CD4-positive, alpha-beta T cell (primary cell): ENCODE measurements around the gene VPS39. TPM values are rescaled to one million over a fixed set of nuclear protein-coding genes. Genes with fewer than 3 reads are reported as not detected.

Source experiments
- ATAC-seq: fragments of 200-7000 bp; cut with Tn5 transposase; one replicate; pipeline ENCODE4 v1.10.0; 2022; ENCODE audit warnings: mild to moderate bottlenecking; ENCODE audit not compliant: poor library complexity
- CTCF ChIA-PET: fragments of 350-600 bp; sonication (Branson Sonifier 250); formaldehyde crosslinking; loops from one replicate; lab custom pipeline; 2021; ENCODE audit warnings: antibody characterized with exemption, inconsistent platforms; lab: Charles Lee
- POLR2A ChIA-PET: fragments of 350-600 bp; sonication (Branson Sonifier 250); formaldehyde crosslinking; loops from one replicate; lab custom pipeline; 2021; ENCODE audit warnings: antibody characterized with exemption, inconsistent platforms; lab: Charles Lee
- DNase-seq, 14 experiments: peaks; one replicate each; pipeline ENCODE4 v3.0.0-alpha.2; 2013 to 2020; ENCODE audit warnings: mixed read lengths in 2 of 14
- H3K27ac ChIP-seq, 2 donors: one replicate each; pipeline versions ENCODE4 v1.5.1 to v1.7.0; 2013; ENCODE audit warnings: low read length in 2 of 2, low read depth in 1 of 2, mild to moderate bottlenecking in 1 of 2
- H3K27me3 ChIP-seq, 2 experiments: 1 replicate in 1 of 2; 2 replicates in 1 of 2; pipeline versions ENCODE4 v1.6.1 to v1.7.0; 2013; ENCODE audit warnings: low read length in 2 of 2, control low read depth in 1 of 2, mild to moderate bottlenecking in 1 of 2, moderate library complexity in 1 of 2; ENCODE audit not compliant: insufficient read depth in 2 of 2, control insufficient read depth in 1 of 2
- H3K36me3 ChIP-seq: one replicate; pipeline ENCODE4 v1.6.1; 2013; ENCODE audit warnings: low read length, control low read depth; ENCODE audit not compliant: insufficient read depth
- H3K4me1 ChIP-seq: one replicate; pipeline ENCODE4 v1.6.1; 2013; ENCODE audit warnings: low read length, control low read depth; ENCODE audit not compliant: insufficient read depth
- H3K4me3 ChIP-seq: one replicate; pipeline ENCODE4 v1.5.1; 2013; ENCODE audit warnings: mild to moderate bottlenecking, low read length, moderate library complexity
- H3K9me3 ChIP-seq, 2 experiments: 1 replicate in 1 of 2; 2 replicates in 1 of 2; pipeline versions ENCODE4 v1.6.1 to v1.7.0; 2013; ENCODE audit warnings: low read length in 2 of 2, mild to moderate bottlenecking in 2 of 2, control low read depth in 1 of 2, moderate library complexity in 1 of 2; ENCODE audit not compliant: control insufficient read depth in 1 of 2, insufficient read depth in 1 of 2
- H3K27ac Mint-ChIP-seq: one replicate; pipeline ENCODE4 v1.8.0; 2020; ENCODE audit warnings: mixed read lengths
- H3K27me3 Mint-ChIP-seq: one replicate; pipeline ENCODE4 v1.8.0; 2021; ENCODE audit warnings: mixed read lengths
- H3K36me3 Mint-ChIP-seq: one replicate; pipeline ENCODE4 v1.8.0; 2021; ENCODE audit warnings: low read depth, mixed read lengths
- H3K4me1 Mint-ChIP-seq: one replicate; pipeline ENCODE4 v1.8.0; 2021; ENCODE audit warnings: low read depth, mixed read lengths
- H3K4me3 Mint-ChIP-seq: one replicate; pipeline ENCODE4 v1.8.0; 2020; ENCODE audit warnings: mild to moderate bottlenecking, mixed read lengths
- H3K9me3 Mint-ChIP-seq: one replicate; pipeline ENCODE4 v1.8.0; 2020; ENCODE audit warnings: mixed read lengths
- CTCF ChIP-seq: fragments of 200-600 bp; IDR thresholded peaks from one replicate; pipeline ENCODE4 v1.8.0; 2022; ENCODE audit warnings: antibody characterized with exemption, mild to moderate bottlenecking
- intact Hi-C, 2 experiments: fragments of 100-400 bp; cut with DNase I in 1 of 2; cut with micrococcal nuclease in 1 of 2; formaldehyde crosslinking; loops; one replicate each; pipeline versions ENCODE4 v1.15.1 to v1.9.0; 2023 to 2025; cut with DNase I, micrococcal nuclease
- total RNA-seq, 174 experiments: library from RNA in 2 of 174; stranded (reverse) in 2 of 174; gene quantifications; one replicate each; pipeline ENCODE4 v1.2.3 and lab custom pipeline; 2021 to 2026

The VPS39 gene
- total RNA-seq, 2 experiments from 2014 or later: 73.4 to 82.5 TPM

- Mint-ChIP-seq H3K4me1 (peaks cover 21% of the 10 kb centered on the region), H3K27me3 (no peaks in the 10 kb centered on the region), H3K27ac (no peak overlapping the region), H3K4me3 (no peak overlapping the region), H3K36me3 (peaks cover 79% of the 10 kb centered on the region), H3K9me3 (no peaks in the 10 kb centered on the region)
- ChIA-PET POLR2A (no interaction called here), CTCF (interaction anchor here (0.7 kb wide), 1 partner anchor 36 kb away, joined by 3 read pairs; no protein-coding TSS in a partner anchor)
- no peak for TF ChIP-seq CTCF
- Histone ChIP-seq H3K9me3 (no peaks in the 10 kb centered on the region), H3K4me3 (no peak overlapping the region), H3K4me1 (no peaks in the 10 kb centered on the region), H3K36me3 (peaks cover 56% of the 10 kb centered on the region), H3K27me3 (no peaks in the 10 kb centered on the region), H3K27ac (no peak overlapping the region)
- intact Hi-C loops: no loop called here
- ATAC-seq (no peak), DNase-seq (no peak)
Observed at GRCh38 chr15:42193383-42193782, 14.7 kb downstream of the VPS39 start.

- peaks cover 21% of the 10 kb centered on the region for H3K4me1 Mint-ChIP-seq
- intact Hi-C loops: no loop called here
- no peak overlapping the region for H3K4me3 Mint-ChIP-seq
- POLR2A ChIA-PET: no interaction called here
- no peak for DNase-seq
- CTCF ChIA-PET: no interaction called here
- Histone ChIP-seq H3K4me3 (no peak overlapping the region), H3K27me3 (no peaks in the 10 kb centered on the region), H3K36me3 (peaks cover 60% of the 10 kb centered on the region), H3K9me3 (no peaks in the 10 kb centered on the region), H3K27ac (no peak overlapping the region), H3K4me1 (no peaks in the 10 kb centered on the region)
- peaks cover 79% of the 10 kb centered on the region for H3K36me3 Mint-ChIP-seq
- no peak for TF ChIP-seq CTCF
- no peak for ATAC-seq
- H3K27me3 Mint-ChIP-seq: no peaks in the 10 kb centered on the region
- H3K9me3 Mint-ChIP-seq: no peaks in the 10 kb centered on the region
- H3K27ac Mint-ChIP-seq: no peak overlapping the region
Observed at GRCh38 chr15:42191610-42192346, 16.3 kb downstream of the VPS39 start.

GRCh38 chr15:42190370-42190769 is 17.7 kb downstream of the VPS39 start:
- ATAC-seq (no peak), DNase-seq (no peak)
- Histone ChIP-seq H3K9me3 (no peaks in the 10 kb centered on the region), H3K4me1 (no peaks in the 10 kb centered on the region), H3K4me3 (no peak overlapping the region), H3K27me3 (no peaks in the 10 kb centered on the region), H3K27ac (no peak overlapping the region), H3K36me3 (peaks cover 74% of the 10 kb centered on the region)
- CTCF ChIA-PET: interaction anchor here (0.6 kb wide), 1 partner anchor 1821 kb away, joined by 3 read pairs; no protein-coding TSS in a partner anchor
- intact Hi-C loops: no loop called here
- POLR2A ChIA-PET: no interaction called here
- peaks cover 81% of the 10 kb centered on the region for H3K36me3 Mint-ChIP-seq
- no peaks in the 10 kb centered on the region for H3K27me3 Mint-ChIP-seq
- no peak for TF ChIP-seq CTCF
- H3K4me1 Mint-ChIP-seq: peaks cover 21% of the 10 kb centered on the region
- H3K9me3 Mint-ChIP-seq: no peaks in the 10 kb centered on the region
- H3K4me3 Mint-ChIP-seq: no peak overlapping the region
- peak overlapping the region; percentile 6 for H3K27ac Mint-ChIP-seq
